ENCODE measurements around the gene ARHGEF19. TPM values are rescaled to one million over a fixed set of nuclear protein-coding genes. Genes with fewer than 3 reads are reported as not detected.

ARHGEF19 gene
- total and polyA plus RNA-seq, 9 of the 15 experiments (the other 6 are each of a cell fraction or from before 2014, with no cell fraction given): 0.73 to 21.0 (median 5.2) TPM

DNA sequence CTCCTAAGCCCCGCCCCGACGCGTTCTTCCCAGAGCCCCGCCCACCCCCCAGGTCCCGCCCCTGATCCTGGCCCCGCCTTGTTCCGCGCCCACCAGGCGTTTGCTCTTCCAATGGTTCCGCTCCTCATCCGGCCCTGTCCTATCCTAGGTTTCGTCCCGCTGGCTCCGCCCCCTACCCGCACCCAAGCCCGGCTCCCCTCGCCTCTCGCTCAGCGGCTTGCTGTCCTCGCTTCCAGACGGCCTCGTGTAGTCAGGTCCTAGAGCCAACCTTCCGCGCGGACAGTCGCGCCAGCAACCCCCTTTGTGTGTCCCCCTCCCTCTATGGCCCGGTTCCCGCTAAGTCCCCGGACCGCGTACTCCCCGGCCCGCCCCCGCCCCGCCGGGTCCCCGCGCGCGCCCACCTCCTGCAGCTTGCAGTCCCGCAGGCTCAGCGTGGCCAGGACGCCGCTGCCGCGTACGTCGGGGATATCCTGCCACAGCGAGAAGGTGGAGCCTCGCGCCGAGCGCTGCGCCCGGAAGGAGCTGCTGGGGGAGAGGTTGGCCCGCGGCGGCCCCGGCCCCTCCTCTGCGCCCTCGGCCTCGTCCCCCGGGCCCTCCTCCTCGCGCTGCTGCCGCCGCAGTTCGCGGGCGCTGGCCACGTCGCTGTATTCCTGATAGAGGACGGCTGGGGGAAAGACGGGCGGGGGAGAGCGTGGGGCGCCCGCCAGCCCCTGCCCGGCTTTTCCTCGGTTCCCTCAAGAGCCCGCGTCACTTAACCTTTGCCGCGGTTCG is 5.7 kb downstream of the ARHGEF19 start (continued):
- TF ChIP-seq, protein P1, sequence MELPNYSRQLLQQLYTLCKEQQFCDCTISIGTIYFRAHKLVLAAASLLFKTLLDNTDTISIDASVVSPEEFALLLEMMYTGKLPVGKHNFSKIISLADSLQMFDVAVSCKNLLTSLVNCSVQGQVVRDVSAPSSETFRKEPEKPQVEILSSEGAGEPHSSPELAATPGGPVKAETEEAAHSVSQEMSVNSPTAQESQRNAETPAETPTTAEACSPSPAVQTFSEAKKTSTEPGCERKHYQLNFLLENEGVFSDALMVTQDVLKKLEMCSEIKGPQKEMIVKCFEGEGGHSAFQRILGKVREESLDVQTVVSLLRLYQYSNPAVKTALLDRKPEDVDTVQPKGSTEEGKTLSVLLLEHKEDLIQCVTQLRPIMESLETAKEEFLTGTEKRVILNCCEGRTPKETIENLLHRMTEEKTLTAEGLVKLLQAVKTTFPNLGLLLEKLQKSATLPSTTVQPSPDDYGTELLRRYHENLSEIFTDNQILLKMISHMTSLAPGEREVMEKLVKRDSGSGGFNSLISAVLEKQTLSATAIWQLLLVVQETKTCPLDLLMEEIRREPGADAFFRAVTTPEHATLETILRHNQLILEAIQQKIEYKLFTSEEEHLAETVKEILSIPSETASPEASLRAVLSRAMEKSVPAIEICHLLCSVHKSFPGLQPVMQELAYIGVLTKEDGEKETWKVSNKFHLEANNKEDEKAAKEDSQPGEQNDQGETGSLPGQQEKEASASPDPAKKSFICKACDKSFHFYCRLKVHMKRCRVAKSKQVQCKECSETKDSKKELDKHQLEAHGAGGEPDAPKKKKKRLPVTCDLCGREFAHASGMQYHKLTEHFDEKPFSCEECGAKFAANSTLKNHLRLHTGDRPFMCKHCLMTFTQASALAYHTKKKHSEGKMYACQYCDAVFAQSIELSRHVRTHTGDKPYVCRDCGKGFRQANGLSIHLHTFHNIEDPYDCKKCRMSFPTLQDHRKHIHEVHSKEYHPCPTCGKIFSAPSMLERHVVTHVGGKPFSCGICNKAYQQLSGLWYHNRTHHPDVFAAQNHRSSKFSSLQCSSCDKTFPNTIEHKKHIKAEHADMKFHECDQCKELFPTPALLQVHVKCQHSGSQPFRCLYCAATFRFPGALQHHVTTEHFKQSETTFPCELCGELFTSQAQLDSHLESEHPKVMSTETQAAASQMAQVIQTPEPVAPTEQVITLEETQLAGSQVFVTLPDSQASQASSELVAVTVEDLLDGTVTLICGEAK (IDR thresholded peaks at IDR 0.05): no peak
- TF ChIP-seq, protein P1 (CRISPR knock-in tag; IDR thresholded peaks at IDR 0.05): peak; percentile 37; the same call in 1 of the 2 replicates
- TF ChIP-seq POLR3G (IDR thresholded peaks at IDR 0.05; ENCODE audit: extremely low read depth, insufficient read length, insufficient replicate concordance) (no peak), KLF10 (CRISPR knock-in tag; IDR thresholded peaks at IDR 0.05) (no peak), MCM7 (IDR thresholded peaks at IDR 0.05) (no peak), NONO (IDR thresholded peaks at IDR 0.05; ENCODE audit: low read depth in 2 of 2, low read length in 1 of 2) (peak; percentile 73 to 89; a peak in 3 of 4 replicates), BMI1 (IDR thresholded peaks at IDR 0.05; ENCODE audit: low read length) (no peak), CHCHD3 (CRISPR knock-in tag; IDR thresholded peaks at IDR 0.05) (no peak), TAL1 (IDR thresholded peaks at IDR 0.05) (no peak), XRCC4 (IDR thresholded peaks at IDR 0.05; ENCODE audit: extremely low read depth, insufficient read depth, insufficient read length) (no peak), NBN (IDR thresholded peaks at IDR 0.05; ENCODE audit: low read depth) (peak; percentile 83), RFX5 (IDR thresholded peaks at IDR 0.05; ENCODE audit: low read depth, low read length) (no peak), CHD2 (IDR thresholded peaks at IDR 0.05; ENCODE audit: low read depth, low read length) (no peak)
- TF ChIP-seq, protein P2, sequence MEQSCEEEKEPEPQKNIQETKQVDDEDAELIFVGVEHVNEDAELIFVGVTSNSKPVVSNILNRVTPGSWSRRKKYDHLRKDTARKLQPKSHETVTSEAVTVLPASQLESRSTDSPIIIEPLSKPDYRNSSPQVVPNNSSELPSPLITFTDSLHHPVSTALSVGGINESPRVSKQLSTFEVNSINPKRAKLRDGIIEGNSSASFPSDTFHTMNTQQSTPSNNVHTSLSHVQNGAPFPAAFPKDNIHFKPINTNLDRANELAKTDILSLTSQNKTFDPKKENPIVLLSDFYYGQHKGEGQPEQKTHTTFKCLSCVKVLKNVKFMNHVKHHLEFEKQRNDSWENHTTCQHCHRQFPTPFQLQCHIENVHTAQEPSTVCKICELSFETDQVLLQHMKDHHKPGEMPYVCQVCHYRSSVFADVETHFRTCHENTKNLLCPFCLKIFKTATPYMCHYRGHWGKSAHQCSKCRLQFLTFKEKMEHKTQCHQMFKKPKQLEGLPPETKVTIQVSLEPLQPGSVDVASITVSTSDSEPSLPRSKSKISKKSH (CRISPR knock-in tag; IDR thresholded peaks at IDR 0.05): no peak

Data from K562 (cell line).